Superior temporal gyrus (tissue), 1 donor: ENCODE data around the gene POLA1.

Experiments used
- DNase-seq: peaks from one replicate; pipeline ENCODE4 v3.0.0-alpha.2; 2016; ENCODE audit errors: extremely low spot score

POLA1 gene

GRCh38 chrX:24877854-24878650 is 184.3 kb downstream of the POLA1 start:
- no peak for DNase-seq

- DNase-seq, result no peak
Observed at GRCh38 chrX:24879679-24880078, 186.0 kb downstream of the POLA1 start.

- DNase-seq, result no peak
Observed at GRCh38 chrX:24886916-24887315, 193.2 kb downstream of the POLA1 start.

- DNase-seq, result no peak
Observed at GRCh38 chrX:24890677-24891076, 197.0 kb downstream of the POLA1 start.

- no peak for DNase-seq
Observed at GRCh38 chrX:24899391-24899790, 205.7 kb downstream of the POLA1 start.

- no peak for DNase-seq
Observed at GRCh38 chrX:24900234-24900633, 206.5 kb downstream of the POLA1 start.

- DNase-seq, result no peak
Observed at GRCh38 chrX:24902806-24903205, 209.1 kb downstream of the POLA1 start.

- no peak for DNase-seq
Observed at GRCh38 chrX:24918715-24919114, 225.0 kb downstream of the POLA1 start.

- DNase-seq, result no peak
Observed at GRCh38 chrX:24920769-24921168, 227.1 kb downstream of the POLA1 start.

GRCh38 chrX:24925430-24925829 is 231.7 kb downstream of the POLA1 start:
- no peak for DNase-seq

- no peak for DNase-seq
Observed at GRCh38 chrX:24927372-24927771, 233.7 kb downstream of the POLA1 start.

GRCh38 chrX:24928114-24928513 is 234.4 kb downstream of the POLA1 start:
- no peak for DNase-seq

GRCh38 chrX:24934279-24934678 is 240.6 kb downstream of the POLA1 start:
- no peak for DNase-seq

GRCh38 chrX:24945009-24945408 is 251.3 kb downstream of the POLA1 start:
- DNase-seq, result no peak

GRCh38 chrX:24946369-24946768 is 252.7 kb downstream of the POLA1 start:
- DNase-seq, result no peak

- DNase-seq, result no peak
Observed at GRCh38 chrX:24954732-24955131, 261.0 kb downstream of the POLA1 start.

GRCh38 chrX:24955372-24955930 is 261.7 kb downstream of the POLA1 start:
- no peak for DNase-seq

- DNase-seq, result no peak
Observed at GRCh38 chrX:24956828-24957227, 263.1 kb downstream of the POLA1 start.

- no peak for DNase-seq
Observed at GRCh38 chrX:24961809-24962208, 268.1 kb downstream of the POLA1 start.

GRCh38 chrX:24963823-24964222 is 270.1 kb downstream of the POLA1 start:
- no peak for DNase-seq

- no peak for DNase-seq
Observed at GRCh38 chrX:24965372-24965771, 271.7 kb downstream of the POLA1 start.

- DNase-seq, result no peak
Observed at GRCh38 chrX:24969812-24970211, 276.1 kb downstream of the POLA1 start.

- no peak for DNase-seq
Observed at GRCh38 chrX:24979081-24979480, 285.4 kb downstream of the POLA1 start.

GRCh38 chrX:24981030-24981429 is 287.3 kb downstream of the POLA1 start:
- DNase-seq, result no peak
